Loucy (cell line): ENCODE results near the gene TP73.

Experiments used
- H2AFZ ChIP-seq: fragments of 200-600 bp; sonication (generic); 2 replicates; pipeline ENCODE4 v1.6.0; 2016; ENCODE audit warnings: antibody characterized with exemption, mild to moderate bottlenecking, low read length, moderate library complexity
- H3F3A ChIP-seq: fragments of 200-600 bp; 2 replicates; pipeline ENCODE4 v1.6.0; 2016; ENCODE audit warnings: antibody characterized with exemption, low read depth, mild to moderate bottlenecking
- H3K27me3 ChIP-seq: fragments of 200-600 bp; sonication (generic); 2 replicates; pipeline ENCODE4 v1.6.1; 2014; ENCODE audit warnings: low read length, mild to moderate bottlenecking; ENCODE audit not compliant: insufficient read depth, poor library complexity, severe bottlenecking
- H3K36me3 ChIP-seq: fragments of 200-600 bp; sonication (generic); 2 replicates; pipeline ENCODE4 v1.6.1; 2016; ENCODE audit warnings: low read length; ENCODE audit not compliant: insufficient read depth
- H3K4me1 ChIP-seq: fragments of 200-600 bp; sonication (generic); 2 replicates; pipeline ENCODE4 v1.5.1; 2014; ENCODE audit warnings: low read length, mild to moderate bottlenecking; ENCODE audit not compliant: insufficient read depth, poor library complexity, severe bottlenecking
- H3K4me2 ChIP-seq: fragments of 200-600 bp; sonication (generic); 2 replicates; pipeline ENCODE4 v1.6.0; 2014; ENCODE audit warnings: antibody characterized with exemption, low read length, low read depth, mild to moderate bottlenecking; ENCODE audit not compliant: poor library complexity, severe bottlenecking
- H3K4me3 ChIP-seq: fragments of 200-600 bp; sonication (generic); 2 replicates; pipeline ENCODE4 v1.5.1; 2014; ENCODE audit warnings: low read length, mild to moderate bottlenecking, mixed read lengths; ENCODE audit not compliant: poor library complexity, severe bottlenecking
- H3K79me2 ChIP-seq: fragments of 200-600 bp; sonication (generic); 2 replicates; pipeline ENCODE4 v1.6.1; 2014; ENCODE audit warnings: low read length; ENCODE audit not compliant: insufficient read depth
- H3K9ac ChIP-seq: fragments of 200-600 bp; sonication (generic); 2 replicates; pipeline ENCODE4 v1.6.0; 2014; ENCODE audit warnings: mild to moderate bottlenecking, low read depth, low read length, moderate library complexity; ENCODE audit not compliant: poor library complexity, severe bottlenecking
- H3K9me2 ChIP-seq: fragments of 200-600 bp; sonication (generic); replicated peaks from 2 replicates; pipeline ENCODE4 v1.6.1; 2016; ENCODE audit warnings: low read depth, low read length, mixed read lengths
- H3K9me3 ChIP-seq: fragments of 200-600 bp; sonication (generic); 2 replicates; pipeline ENCODE4 v1.6.1; 2014; ENCODE audit warnings: mild to moderate bottlenecking, antibody characterized with exemption, low read length, low read depth; ENCODE audit not compliant: insufficient read depth
- H4K20me1 ChIP-seq: fragments of 200-600 bp; sonication (generic); 2 replicates; pipeline ENCODE4 v1.6.0; 2014; ENCODE audit warnings: antibody characterized with exemption, low read length, mild to moderate bottlenecking; ENCODE audit not compliant: insufficient read depth, poor library complexity, severe bottlenecking
- CTCF ChIP-seq: fragments of 200-600 bp; sonication (generic); conservative IDR thresholded peaks from 2 replicates; pipeline ENCODE4 v1.5.1; 2014; ENCODE audit warnings: mild to moderate bottlenecking, antibody characterized with exemption, low read length
- EZH2phosphoT487 ChIP-seq: fragments of 200-600 bp; IDR thresholded peaks from 2 replicates; pipeline ENCODE4 v1.6.1; 2018; ENCODE audit warnings: antibody characterized with exemption, mild to moderate bottlenecking, moderate library complexity, borderline replicate concordance

The TP73 gene

GRCh38 chr1:3645666-3646355, 6.5 kb upstream of the TP73 start:
- no peaks in the 10 kb centered on the region for H3K27me3 ChIP-seq
- H3K4me1 ChIP-seq = peaks cover 27% of the 10 kb centered on the region
- no peak overlapping the region for H3K9ac ChIP-seq
- H3F3A ChIP-seq = no peaks in the 10 kb centered on the region
- H3K79me2 ChIP-seq = peaks cover 25% of the 10 kb centered on the region
- H4K20me1 ChIP-seq = no peaks in the 10 kb centered on the region
- no peak overlapping the region for H3K4me3 ChIP-seq
- H3K36me3 ChIP-seq = no peaks in the 10 kb centered on the region
- H3K9me3 ChIP-seq = no peaks in the 10 kb centered on the region
- H2AFZ ChIP-seq = no peak overlapping the region
- no peaks in the 10 kb centered on the region for H3K9me2 ChIP-seq
- H3K4me2 ChIP-seq = no peak overlapping the region
- no peak for TF ChIP-seq EZH2phosphoT487
- no peak for TF ChIP-seq CTCF

- TF ChIP-seq EZH2phosphoT487 (no peak), CTCF (no peak)
- Histone ChIP-seq H3K79me2 (peaks cover 25% of the 10 kb centered on the region), H3F3A (no peaks in the 10 kb centered on the region), H3K27me3 (no peaks in the 10 kb centered on the region), H3K4me2 (peak overlapping the region; percentile 91), H3K4me3 (no peak overlapping the region), H3K9ac (no peak overlapping the region), H3K9me2 (no peaks in the 10 kb centered on the region), H4K20me1 (no peaks in the 10 kb centered on the region), H2AFZ (no peak overlapping the region), H3K9me3 (no peaks in the 10 kb centered on the region), H3K36me3 (no peaks in the 10 kb centered on the region), H3K4me1 (peaks cover 27% of the 10 kb centered on the region)
Observed at GRCh38 chr1:3646596-3646995, 5.7 kb upstream of the TP73 start.

- Histone ChIP-seq H3K9ac (peak within 1 kb of the TSS; percentile 96), H3K4me1 (peaks cover 27% of the 10 kb centered on the region), H3K79me2 (peaks cover 25% of the 10 kb centered on the region), H3K4me2 (peak within 1 kb of the TSS; percentile 91), H3F3A (no peaks in the 10 kb centered on the region), H3K9me2 (no peaks in the 10 kb centered on the region), H3K36me3 (no peaks in the 10 kb centered on the region), H4K20me1 (no peaks in the 10 kb centered on the region), H3K4me3 (peak within 1 kb of the TSS; percentile 87), H2AFZ (peak within 1 kb of the TSS; percentile 70), H3K27me3 (no peaks in the 10 kb centered on the region), H3K9me3 (no peaks in the 10 kb centered on the region)
- TF ChIP-seq CTCF (peak; percentile 45; the same call in 1 of the 2 replicates), EZH2phosphoT487 (no peak)
Observed at GRCh38 chr1:3649342-3650247, 2.7 kb upstream of the TP73 start, which contains the start of gene WRAP73. Gene WRAP73, minus strand, starts transcription at chr1:3650103. Its CDS starts 104 bp downstream, at chr1:3649999.
